ENCODE measurements around the gene TGOLN2.
"Not testable (repeated sequence)": the region's sequence is repeated elsewhere in the genome, so short reads cannot be mapped to it uniquely, and the experiment has no call there.

Gene TGOLN2

GRCh38 chr2:85324639-85325465 lies 2.9 kb downstream of the TGOLN2 start:
- no peak for TF ChIP-seq CTCF (IDR thresholded peaks at IDR 0.05; ENCODE audit: borderline replicate concordance, insufficient read depth, low read depth, low read length)
- H3K4me3 ChIP-seq (ENCODE audit: low read depth, low read length), result peak overlapping the region; percentile 74

- not testable (repeated sequence) for H3K4me3 ChIP-seq (ENCODE audit: low read depth, low read length)
Measured at GRCh38 chr2:85323988-85324367, 3.8 kb downstream of the TGOLN2 start.

GRCh38 chr2:85323351-85323987 lies 4.3 kb downstream of the TGOLN2 start:
- no peak for TF ChIP-seq CTCF (IDR thresholded peaks at IDR 0.05; ENCODE audit: borderline replicate concordance, insufficient read depth, low read depth, low read length)
- H3K4me3 ChIP-seq (ENCODE audit: low read depth, low read length), result no peak overlapping the region

GRCh38 chr2:85319796-85320195 lies 8.0 kb downstream of the TGOLN2 start:
- H3K4me3 ChIP-seq (ENCODE audit: low read depth, low read length), result no peak overlapping the region
- no peak for TF ChIP-seq CTCF (IDR thresholded peaks at IDR 0.05; ENCODE audit: borderline replicate concordance, insufficient read depth, low read depth, low read length)

GRCh38 chr2:85318222-85319074 lies 9.3 kb downstream of the TGOLN2 start:
- H3K4me3 ChIP-seq (ENCODE audit: low read depth, low read length), result no peak overlapping the region
- no peak for TF ChIP-seq CTCF (IDR thresholded peaks at IDR 0.05; ENCODE audit: borderline replicate concordance, insufficient read depth, low read depth, low read length)

GRCh38 chr2:85315921-85316320 lies 11.9 kb downstream of the TGOLN2 start:
- not testable (repeated sequence) for H3K4me3 ChIP-seq (ENCODE audit: low read depth, low read length)

GRCh38 chr2:85314884-85315242 lies 12.9 kb downstream of the TGOLN2 start:
- no peak for TF ChIP-seq CTCF (IDR thresholded peaks at IDR 0.05; ENCODE audit: borderline replicate concordance, insufficient read depth, low read depth, low read length)
- H3K4me3 ChIP-seq (ENCODE audit: low read depth, low read length), result no peak overlapping the region

GRCh38 chr2:85312404-85312803 lies 15.4 kb downstream of the TGOLN2 start:
- H3K4me3 ChIP-seq (ENCODE audit: low read depth, low read length), result no peak overlapping the region
- TF ChIP-seq CTCF (IDR thresholded peaks at IDR 0.05; ENCODE audit: borderline replicate concordance, insufficient read depth, low read depth, low read length), result no peak
